Stomach (tissue), 9 donors: ENCODE measurements around the gene USP47. TPM values are rescaled to one million over a fixed set of nuclear protein-coding genes. Genes with fewer than 3 reads are reported as not detected.

ENCODE experiments used
- DNase-seq, 2 donors: peaks; one replicate each; pipeline versions ENCODE4 v3.0.0 to v3.0.0-alpha.2; 2013 to 2019
- H3K27ac ChIP-seq, 5 donors: fragments of 200-600 bp in 4 of 5; sonication (generic) in 4 of 5; one replicate each; pipeline ENCODE4 v1.5.1; 2013 to 2019; ENCODE audit warnings: mild to moderate bottlenecking in 1 of 5, moderate library complexity in 1 of 5
- H3K27me3 ChIP-seq, 3 donors: fragments of 200-600 bp; sonication (generic); one replicate each; pipeline ENCODE4 v1.5.1; 2017 to 2019; ENCODE audit warnings: mixed run types in 1 of 3
- H3K36me3 ChIP-seq, 4 donors: fragments of 200-600 bp; sonication (generic); 1 replicate in 3 of 4; 2 replicates in 1 of 4; pipeline ENCODE4 v1.5.1; 2016 to 2019
- H3K4me1 ChIP-seq, 4 donors: fragments of 200-600 bp; sonication (generic); one replicate each; pipeline ENCODE4 v1.5.1; 2016 to 2019
- H3K4me3 ChIP-seq, 4 donors: fragments of 200-600 bp; sonication (generic) in 3 of 4; one replicate each; pipeline ENCODE4 v1.5.1; 2016 to 2019; ENCODE audit warnings: mild to moderate bottlenecking in 1 of 4
- H3K9me3 ChIP-seq, 4 donors: fragments of 200-600 bp; sonication (generic); one replicate each; pipeline ENCODE4 v1.5.1; 2016 to 2019
- EP300 ChIP-seq: sonication (generic); formaldehyde crosslinking; IDR thresholded peaks from one replicate; pipeline ENCODE4 v1.6.1; 2017; ENCODE audit warnings: antibody characterized with exemption
- POLR2A ChIP-seq, 4 donors: fragments of 450-650 bp; IDR thresholded peaks; one replicate each; pipeline ENCODE4 v1.6.1; 2016; ENCODE audit warnings: antibody characterized with exemption in 4 of 4, control low read depth in 2 of 4, mild to moderate bottlenecking in 1 of 4, moderate library complexity in 1 of 4
- POLR2AphosphoS5 ChIP-seq, 3 donors: sonication (generic); formaldehyde crosslinking; IDR thresholded peaks; one replicate each; pipeline ENCODE4 v1.6.1; 2016; ENCODE audit warnings: antibody characterized with exemption in 3 of 3
- WGBS, 5 donors: extraction: QIAGEN DNeasy Blood & Tissue Kit in 3 of 5; methylation state at CpG; one replicate each; pipeline versions ENCODE4 v1.1.5 to v1.1.7; 2013 to 2018; 5-methylcytosine and 5-hydroxymethylcytosine counted together
- intact Hi-C: fragments of 100-400 bp; cut with DNase I; formaldehyde crosslinking; loops from one replicate; pipeline ENCODE4 v1.15.1; 2023; ENCODE audit warnings: low total_unique reads
- polyA plus RNA-seq, 3 donors: library from polyadenylated mRNA; stranded (reverse); fragments of 200-250 nt; gene quantifications; one replicate each; pipeline ENCODE4 v1.2.3, GENCODE V29; 2013
- total RNA-seq, 5 donors: library from RNA; depleted of rRNA; stranded (reverse); fragments of >200 nt; gene quantifications; one replicate each; pipeline versions ENCODE4 v1.1.0 to v1.2.3, GENCODE V29; 2014 to 2016
- TF ChIP-seq, protein P1 (sequence below), 7 experiments: fragments of 450-650 bp in 4 of 7; fragments of 200-600 bp in 3 of 7; sonication (generic) in 3 of 7; IDR thresholded peaks; one replicate each; pipeline ENCODE4 v1.5.1; 2016 to 2019; ENCODE audit warnings: antibody characterized with exemption in 7 of 7, control low read depth in 2 of 7, mild to moderate bottlenecking in 1 of 7
- donor health status: healthy with polysubstance abuse.
- donor health status: Bipolar disorder and iron deficiency.
- donor health status: healthy.

USP47 gene
- total and polyA plus RNA-seq, 8 donors = 14.6 to 200 (median 48.8) TPM

DNA sequence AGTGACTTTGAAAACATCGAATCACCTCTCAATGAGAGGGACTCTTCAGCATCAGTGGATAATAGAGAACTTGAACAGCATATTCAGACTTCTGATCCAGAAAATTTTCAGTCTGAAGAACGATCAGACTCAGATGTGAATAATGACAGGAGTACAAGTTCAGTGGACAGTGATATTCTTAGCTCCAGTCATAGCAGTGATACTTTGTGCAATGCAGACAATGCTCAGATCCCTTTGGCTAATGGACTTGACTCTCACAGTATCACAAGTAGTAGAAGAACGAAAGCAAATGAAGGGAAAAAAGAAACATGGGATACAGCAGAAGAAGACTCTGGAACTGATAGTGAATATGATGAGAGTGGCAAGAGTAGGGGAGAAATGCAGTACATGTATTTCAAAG is 100.9 kb downstream of the USP47 start:
- intact Hi-C loops = no loop called here
- H3K36me3 ChIP-seq = peaks cover 15 to 96% (median 87%) of the 10 kb centered on the region in 4 donors
- no peak overlapping the region for H3K4me3 ChIP-seq
- 90 to 93% (median 92%) methylated on average over 3 of the region's 3 CpGs for WGBS, 5 donors
- no peak overlapping the region for H3K27ac ChIP-seq
- no peaks in the 10 kb centered on the region for H3K27me3 ChIP-seq
- peaks cover 0 to 1% (median 0%) of the 10 kb centered on the region in 4 donors for H3K4me1 ChIP-seq
- H3K9me3 ChIP-seq = no peaks in the 10 kb centered on the region
- TF ChIP-seq POLR2A (IDR thresholded peaks at IDR 0.05) = no peak
- no peak for DNase-seq

DNA sequence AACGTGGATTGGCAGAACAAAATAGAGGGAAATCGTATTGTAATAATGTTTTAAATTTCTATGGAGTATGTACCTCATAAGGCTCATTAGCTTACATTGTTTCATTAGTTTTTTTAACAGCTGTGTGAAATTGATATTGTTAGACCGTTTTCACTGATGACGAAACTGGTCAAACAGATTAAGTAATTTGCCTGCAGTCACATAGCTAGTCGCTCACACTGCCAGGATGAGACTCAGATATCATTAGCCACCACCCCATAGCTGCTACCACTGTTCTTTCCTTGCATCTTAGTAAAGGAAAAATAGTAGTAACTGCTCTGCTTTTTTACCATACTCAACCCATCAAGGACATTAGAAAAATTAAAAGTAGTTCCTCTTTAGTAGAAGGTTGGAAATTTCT is 102.7 kb downstream of the USP47 start:
- no peak overlapping the region for H3K27ac ChIP-seq
- TF ChIP-seq, protein P1, sequence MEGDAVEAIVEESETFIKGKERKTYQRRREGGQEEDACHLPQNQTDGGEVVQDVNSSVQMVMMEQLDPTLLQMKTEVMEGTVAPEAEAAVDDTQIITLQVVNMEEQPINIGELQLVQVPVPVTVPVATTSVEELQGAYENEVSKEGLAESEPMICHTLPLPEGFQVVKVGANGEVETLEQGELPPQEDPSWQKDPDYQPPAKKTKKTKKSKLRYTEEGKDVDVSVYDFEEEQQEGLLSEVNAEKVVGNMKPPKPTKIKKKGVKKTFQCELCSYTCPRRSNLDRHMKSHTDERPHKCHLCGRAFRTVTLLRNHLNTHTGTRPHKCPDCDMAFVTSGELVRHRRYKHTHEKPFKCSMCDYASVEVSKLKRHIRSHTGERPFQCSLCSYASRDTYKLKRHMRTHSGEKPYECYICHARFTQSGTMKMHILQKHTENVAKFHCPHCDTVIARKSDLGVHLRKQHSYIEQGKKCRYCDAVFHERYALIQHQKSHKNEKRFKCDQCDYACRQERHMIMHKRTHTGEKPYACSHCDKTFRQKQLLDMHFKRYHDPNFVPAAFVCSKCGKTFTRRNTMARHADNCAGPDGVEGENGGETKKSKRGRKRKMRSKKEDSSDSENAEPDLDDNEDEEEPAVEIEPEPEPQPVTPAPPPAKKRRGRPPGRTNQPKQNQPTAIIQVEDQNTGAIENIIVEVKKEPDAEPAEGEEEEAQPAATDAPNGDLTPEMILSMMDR (IDR thresholded peaks at IDR 0.05) = no peak
- TF ChIP-seq POLR2A (IDR thresholded peaks at IDR 0.05) = no peak
- no peak for TF ChIP-seq POLR2AphosphoS5 (IDR thresholded peaks at IDR 0.05)
- TF ChIP-seq EP300 = no peak
- H3K27me3 ChIP-seq = no peaks in the 10 kb centered on the region
- no peak overlapping the region for H3K4me3 ChIP-seq
- DNase-seq = no peak
- H3K9me3 ChIP-seq = no peaks in the 10 kb centered on the region
- peaks cover 0 to 13% (median 0%) of the 10 kb centered on the region in 4 donors for H3K4me1 ChIP-seq
- WGBS, 5 donors = 85 to 93% (median 90%) methylated on average over 5 of the region's 5 CpGs
- H3K36me3 ChIP-seq = peaks cover 9 to 94% (median 82%) of the 10 kb centered on the region in 4 donors
- intact Hi-C loops = no loop called here

DNA sequence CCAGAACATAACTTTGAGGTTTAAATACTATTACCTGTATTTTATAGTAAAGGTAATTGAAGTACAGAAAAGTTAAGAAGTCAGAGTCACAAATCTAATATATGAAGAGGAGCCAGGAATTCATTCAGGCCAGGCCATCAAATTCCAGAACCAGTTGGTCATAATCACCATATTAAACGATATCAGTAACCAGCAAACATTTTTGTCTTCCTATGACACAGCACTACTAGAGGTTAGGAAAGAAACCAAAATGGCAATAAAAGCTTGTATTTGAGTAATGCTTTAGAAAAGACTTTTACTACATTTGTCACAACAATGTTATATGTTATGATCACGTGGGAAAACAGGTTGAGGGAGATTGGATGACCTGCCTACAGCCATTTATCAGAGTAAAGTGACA is 104.4 kb downstream of the USP47 start:
- Histone ChIP-seq H3K27me3 (no peaks in the 10 kb centered on the region), H3K27ac (no peak overlapping the region), H3K9me3 (no peaks in the 10 kb centered on the region), H3K4me3 (no peak overlapping the region), H3K4me1 (peaks cover 0 to 14% (median 0%) of the 10 kb centered on the region in 4 donors), H3K36me3 (peaks cover 9 to 92% (median 82%) of the 10 kb centered on the region in 4 donors)
- 83 to 93% (median 88%) methylated on average over 2 of the region's 2 CpGs for WGBS, 5 donors
- intact Hi-C loops = no loop called here
- no peak for DNase-seq
- TF ChIP-seq POLR2A (IDR thresholded peaks at IDR 0.05) (no peak), POLR2AphosphoS5 (IDR thresholded peaks at IDR 0.05) (no peak)
- TF ChIP-seq, protein P1 (IDR thresholded peaks at IDR 0.05) = no peak

DNA sequence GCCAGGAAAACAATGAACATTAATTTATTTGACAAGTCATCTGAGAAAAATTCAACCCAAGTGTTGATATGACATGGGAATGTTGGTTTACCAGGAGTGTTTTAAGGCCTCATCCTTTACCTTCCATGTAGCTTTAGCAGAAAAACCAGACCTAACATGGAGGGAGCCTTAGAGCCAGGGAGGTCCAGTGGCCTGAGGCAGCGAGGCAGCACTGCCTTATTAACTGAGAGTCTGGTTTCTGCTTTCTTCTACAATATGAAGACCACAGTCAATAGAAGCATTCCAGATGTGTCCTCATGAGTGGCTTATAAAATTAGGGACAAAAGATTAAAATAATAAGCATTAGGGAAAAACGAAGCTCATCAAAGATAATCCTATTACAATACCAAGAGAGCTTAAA is 105.1 kb downstream of the USP47 start:
- H3K4me1 ChIP-seq = peaks cover 0 to 14% (median 0%) of the 10 kb centered on the region in 4 donors
- intact Hi-C loops = no loop called here
- no peak for DNase-seq
- H3K36me3 ChIP-seq = peaks cover 14 to 92% (median 83%) of the 10 kb centered on the region in 4 donors
- H3K9me3 ChIP-seq = no peaks in the 10 kb centered on the region
- no peak overlapping the region for H3K4me3 ChIP-seq
- no peaks in the 10 kb centered on the region for H3K27me3 ChIP-seq
- WGBS, 5 donors = 91 to 95% (median 93%) methylated on average over 2 of the region's 2 CpGs
- no peak overlapping the region for H3K27ac ChIP-seq
- TF ChIP-seq POLR2A (IDR thresholded peaks at IDR 0.05) = no peak
- TF ChIP-seq EP300 = no peak
- TF ChIP-seq, protein P1 (IDR thresholded peaks at IDR 0.05) = no peak
- TF ChIP-seq POLR2AphosphoS5 (IDR thresholded peaks at IDR 0.05) = no peak

DNA sequence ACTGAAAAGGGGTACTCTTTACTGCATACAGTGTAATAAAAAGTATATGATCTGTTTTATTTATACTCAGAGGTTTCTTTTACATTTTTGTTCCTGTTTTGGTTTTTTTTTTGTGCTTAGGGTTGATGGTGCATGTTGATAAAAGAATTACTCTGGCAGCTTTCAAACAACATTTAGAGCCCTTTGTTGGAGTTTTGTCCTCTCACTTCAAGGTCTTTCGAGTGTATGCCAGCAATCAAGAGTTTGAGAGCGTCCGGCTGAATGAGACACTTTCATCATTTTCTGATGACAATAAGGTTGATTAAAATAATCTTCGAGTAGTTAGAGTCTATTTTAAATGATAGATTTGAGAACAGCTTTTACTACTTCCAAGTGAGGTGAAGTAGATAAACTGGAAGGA is 106.1 kb downstream of the USP47 start:
- Histone ChIP-seq H3K36me3 (peaks cover 13 to 92% (median 83%) of the 10 kb centered on the region in 4 donors), H3K27me3 (no peaks in the 10 kb centered on the region)
- intact Hi-C loops = no loop called here

More for the DNA sequence above, 106.1 kb downstream of the USP47 start:
- H3K27ac ChIP-seq = no peak overlapping the region
- H3K4me3 ChIP-seq = no peak overlapping the region
- DNase-seq = no peak
- peaks cover 0 to 14% (median 0%) of the 10 kb centered on the region in 4 donors for H3K4me1 ChIP-seq
- TF ChIP-seq POLR2AphosphoS5 (IDR thresholded peaks at IDR 0.05) (no peak), EP300 (no peak), POLR2A (IDR thresholded peaks at IDR 0.05) (no peak)
- TF ChIP-seq, protein P1 (IDR thresholded peaks at IDR 0.05) = no peak
- 84 to 87% (median 86%) methylated on average over 4 of the region's 4 CpGs for WGBS, 5 donors
- no peaks in the 10 kb centered on the region for H3K9me3 ChIP-seq
